OCI-LY1 (cell line): ENCODE results near the gene SPATA31D3.

Source experiments
- H2AFZ ChIP-seq: fragments of 200-600 bp; sonication (generic), shearing (Covaris generic); 2 replicates; pipeline ENCODE4 v1.6.0; 2014; ENCODE audit warnings: antibody characterized with exemption, mild to moderate bottlenecking, low read length
- H3F3A ChIP-seq: fragments of 200-600 bp; sonication (generic), shearing (Covaris generic); 2 replicates; pipeline ENCODE4 v1.6.0; 2014; ENCODE audit warnings: mild to moderate bottlenecking, antibody characterized with exemption, low read length, moderate library complexity; ENCODE audit not compliant: insufficient read depth
- H3K27ac ChIP-seq: fragments of 200-600 bp; sonication (generic); 2 replicates; pipeline ENCODE4 v1.5.1; 2014; ENCODE audit warnings: low read length, mixed run types, mild to moderate bottlenecking, low read depth; ENCODE audit not compliant: poor library complexity, severe bottlenecking
- H3K27me3 ChIP-seq: fragments of 200-600 bp; sonication (generic); 2 replicates; pipeline ENCODE4 v1.6.0; 2014; ENCODE audit warnings: antibody characterized with exemption, mild to moderate bottlenecking, low read length, moderate library complexity; ENCODE audit not compliant: insufficient read depth
- H3K36me3 ChIP-seq: fragments of 200-600 bp; sonication (generic); 2 replicates; pipeline ENCODE4 v1.6.1; 2014; ENCODE audit warnings: mild to moderate bottlenecking, antibody characterized with exemption, low read length, moderate library complexity, mixed read lengths; ENCODE audit not compliant: insufficient read depth
- H3K4me1 ChIP-seq: fragments of 200-600 bp; sonication (generic); 2 replicates; pipeline ENCODE4 v1.5.1; 2014; ENCODE audit warnings: mild to moderate bottlenecking, low read length, moderate library complexity; ENCODE audit not compliant: insufficient read depth, severe bottlenecking
- H3K4me2 ChIP-seq: fragments of 200-600 bp; sonication (generic), shearing (Covaris generic); 2 replicates; pipeline ENCODE4 v1.6.1; 2014; ENCODE audit warnings: low read length
- H3K4me3 ChIP-seq: fragments of 200-600 bp; sonication (generic); 2 replicates; pipeline ENCODE4 v1.5.1; 2014; ENCODE audit warnings: low read length, low read depth, mild to moderate bottlenecking, mixed read lengths; ENCODE audit not compliant: poor library complexity, severe bottlenecking
- H3K79me2 ChIP-seq: fragments of 200-600 bp; shearing (Covaris generic); 2 replicates; pipeline ENCODE4 v1.6.1; 2016; ENCODE audit warnings: mixed run types, low read length, mixed read lengths; ENCODE audit not compliant: insufficient read depth
- H3K9ac ChIP-seq: fragments of 200-600 bp; sonication (generic), shearing (Covaris generic); 2 replicates; pipeline ENCODE4 v1.6.1; 2014; ENCODE audit warnings: mild to moderate bottlenecking, low read length, mixed read lengths
- H3K9me2 ChIP-seq: fragments of 200-600 bp; sonication (generic), shearing (Covaris generic); 2 replicates; pipeline ENCODE4 v1.6.1; 2014; ENCODE audit warnings: low read depth, mild to moderate bottlenecking, low read length, mixed read lengths
- H3K9me3 ChIP-seq: fragments of 200-600 bp; shearing (Covaris generic); 2 replicates; pipeline ENCODE4 v1.6.1; 2014; ENCODE audit warnings: low read length, mixed read lengths
- H4K20me1 ChIP-seq: fragments of 200-600 bp; sonication (generic), shearing (Covaris generic); 2 replicates; pipeline ENCODE4 v1.6.0; 2016; ENCODE audit warnings: mild to moderate bottlenecking, low read length; ENCODE audit not compliant: insufficient read depth
- CTCF ChIP-seq: fragments of 200-600 bp; sonication (generic), shearing (Covaris generic); IDR thresholded peaks from 2 replicates; pipeline ENCODE4 v1.5.1; 2017; ENCODE audit warnings: mild to moderate bottlenecking, antibody characterized with exemption, low read length, moderate library complexity, mixed read lengths
- EZH2 ChIP-seq: fragments of 200-600 bp; sonication (generic), shearing (Covaris generic); IDR thresholded peaks from 2 replicates; pipeline ENCODE4 v1.8.0; 2017; ENCODE audit warnings: borderline replicate concordance, mixed run types, mild to moderate bottlenecking, antibody characterized with exemption, low read length, moderate library complexity, mixed read lengths

The SPATA31D3 gene

GRCh38 chr9:81979196-81979595, 35.9 kb downstream of the SPATA31D3 start:
- no peaks in the 10 kb centered on the region for H3K79me2 ChIP-seq
- peaks cover 32% of the 10 kb centered on the region for H3K4me1 ChIP-seq
- no peaks in the 10 kb centered on the region for H3K9me3 ChIP-seq
- no peaks in the 10 kb centered on the region for H3K27me3 ChIP-seq
- no peak for TF ChIP-seq CTCF
- TF ChIP-seq EZH2 = no peak
- no peak overlapping the region; the same call in 1 of the 2 replicates for H3K9ac ChIP-seq
- peak overlapping the region; percentile 29; the same call in 1 of the 2 replicates for H2AFZ ChIP-seq
- no peaks in the 10 kb centered on the region for H3K36me3 ChIP-seq
- no peak overlapping the region for H3K4me3 ChIP-seq
- H3F3A ChIP-seq = no peaks in the 10 kb centered on the region
- H4K20me1 ChIP-seq = no peaks in the 10 kb centered on the region
- peak overlapping the region; percentile 63 for H3K27ac ChIP-seq
- H3K4me2 ChIP-seq = peak overlapping the region; percentile 9; the same call in 1 of the 2 replicates
- no peaks in the 10 kb centered on the region for H3K9me2 ChIP-seq

GRCh38 chr9:81980568-81980967, 37.3 kb downstream of the SPATA31D3 start:
- Histone ChIP-seq H3K4me1 (peaks cover 32% of the 10 kb centered on the region), H3K27me3 (no peaks in the 10 kb centered on the region), H3K9me2 (no peaks in the 10 kb centered on the region), H3K27ac (no peak overlapping the region), H3K9me3 (no peaks in the 10 kb centered on the region), H2AFZ (no peak overlapping the region), H4K20me1 (no peaks in the 10 kb centered on the region), H3K4me3 (no peak overlapping the region), H3K4me2 (no peak overlapping the region), H3K79me2 (no peaks in the 10 kb centered on the region), H3K36me3 (no peaks in the 10 kb centered on the region), H3K9ac (no peak overlapping the region), H3F3A (no peaks in the 10 kb centered on the region)
- TF ChIP-seq EZH2 (no peak), CTCF (no peak)

GRCh38 chr9:81981883-81982282, 38.6 kb downstream of the SPATA31D3 start:
- Histone ChIP-seq H3K27ac (peak overlapping the region; percentile 8), H3K36me3 (no peaks in the 10 kb centered on the region), H3K79me2 (no peaks in the 10 kb centered on the region), H3K9me2 (no peaks in the 10 kb centered on the region), H3K9ac (no peak overlapping the region), H3K4me1 (peaks cover 32% of the 10 kb centered on the region), H3K9me3 (no peaks in the 10 kb centered on the region), H3F3A (no peaks in the 10 kb centered on the region), H3K4me3 (no peak overlapping the region), H4K20me1 (no peaks in the 10 kb centered on the region), H3K27me3 (no peaks in the 10 kb centered on the region), H2AFZ (peak overlapping the region; percentile 5; the same call in 1 of the 2 replicates), H3K4me2 (0 out of 2 replicates have a peak overlapping the region, but pooled peaks have one; percentile 7)
- no peak for TF ChIP-seq CTCF
- no peak for TF ChIP-seq EZH2
